T47D (cell line): Measurements from ENCODE around the gene RAI2.
"Not testable (repeated sequence)": the region's sequence is repeated elsewhere in the genome, so short reads cannot be mapped to it uniquely, and the experiment has no call there.

ENCODE experiments used
- DNase-seq, 2 experiments: peaks; one replicate each; pipeline versions ENCODE4 v3.0.0 to v3.0.0-alpha.2; 2011 to 2012; ENCODE audit warnings: low read depth in 1 of 2, low spot score in 1 of 2
- JUND ChIP-seq: IDR thresholded peaks from 2 replicates; pipeline ENCODE4 v1.6.1; 2012; ENCODE audit warnings: low read depth
- in situ Hi-C: cut with HindIII; loops from 2 replicates; pipeline ENCODE4 v1.10.0; 2016; ENCODE audit warnings: low sequenced_read_pairs, low pct_unique_long_range_greater_than_20kb

Gene RAI2

DNA sequence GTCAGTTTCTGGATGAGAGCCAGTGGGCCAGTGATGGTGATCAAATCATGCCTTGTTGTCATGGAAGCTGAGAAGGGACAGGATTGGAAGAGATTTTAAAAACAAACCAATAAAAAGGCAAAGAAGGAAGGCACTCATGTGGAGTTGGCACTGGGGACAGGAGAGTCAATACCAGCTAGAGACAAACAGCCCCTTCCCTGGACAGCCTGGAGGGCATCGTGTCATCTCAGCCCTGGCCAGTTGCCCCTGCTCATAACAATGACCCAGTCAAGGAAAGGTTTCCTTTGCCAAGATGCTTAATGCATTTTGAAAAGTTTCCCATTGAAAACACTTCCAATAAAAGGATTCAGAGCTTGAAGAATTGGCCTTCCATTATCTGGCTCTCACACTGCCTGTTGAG is 68.3 kb downstream of the RAI2 start:
- in situ Hi-C loops = no loop called here
- DNase-seq = no peak
- no peak for TF ChIP-seq JUND

DNA sequence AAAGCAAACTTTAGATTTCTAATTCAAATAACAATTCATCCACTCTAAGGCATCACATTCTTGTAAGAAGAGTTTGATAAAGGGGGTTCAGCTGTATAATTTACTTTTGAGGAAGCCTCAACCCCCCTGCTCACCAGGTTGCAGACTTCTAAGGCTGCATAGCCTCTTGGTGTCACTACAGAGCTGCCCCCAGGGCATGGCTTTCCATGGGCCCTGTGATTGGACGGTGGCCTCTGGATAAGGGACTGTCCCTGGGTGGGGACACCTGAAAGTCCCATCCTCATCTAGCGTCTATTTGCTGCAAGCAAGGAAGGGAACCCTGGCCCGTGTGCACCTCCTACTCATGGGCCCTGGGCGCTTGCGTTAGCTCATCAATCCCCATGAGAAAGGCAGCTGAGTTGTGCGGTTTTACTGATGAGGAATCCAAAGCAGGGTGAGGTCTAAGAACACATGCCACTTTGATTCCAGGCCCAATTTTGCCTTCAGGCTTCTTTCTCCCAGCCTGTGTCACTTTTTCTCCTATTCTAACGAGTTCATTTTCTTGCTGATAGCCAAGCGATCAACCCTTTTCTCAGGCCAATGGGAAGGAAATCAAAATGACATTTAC is 72.0 kb downstream of the RAI2 start:
- DNase-seq = no peak
- no peak for TF ChIP-seq JUND
- in situ Hi-C loops = no loop called here

DNA sequence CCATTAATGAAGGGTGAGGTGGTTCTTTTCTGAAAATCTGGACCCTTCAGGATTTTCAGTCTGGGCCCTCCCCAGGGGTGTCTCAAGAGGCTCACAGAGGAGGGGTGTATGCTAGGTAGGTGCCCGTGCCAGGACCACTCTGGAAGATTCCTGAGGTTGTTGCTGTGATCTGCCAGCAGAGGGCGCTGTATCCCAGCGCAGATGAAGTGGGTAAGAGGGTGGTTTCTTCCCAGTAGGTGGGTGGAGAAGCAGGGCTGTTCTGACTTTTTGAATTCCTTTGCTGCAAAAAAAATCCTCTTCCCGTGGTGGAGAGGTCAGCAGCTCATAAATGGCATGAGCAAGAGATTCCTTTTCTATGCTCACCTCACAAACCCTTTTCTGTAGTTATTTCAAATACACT is 72.7 kb downstream of the RAI2 start:
- TF ChIP-seq JUND = no peak
- in situ Hi-C loops = no loop called here
- DNase-seq = peak; percentile 37 to 56

DNA sequence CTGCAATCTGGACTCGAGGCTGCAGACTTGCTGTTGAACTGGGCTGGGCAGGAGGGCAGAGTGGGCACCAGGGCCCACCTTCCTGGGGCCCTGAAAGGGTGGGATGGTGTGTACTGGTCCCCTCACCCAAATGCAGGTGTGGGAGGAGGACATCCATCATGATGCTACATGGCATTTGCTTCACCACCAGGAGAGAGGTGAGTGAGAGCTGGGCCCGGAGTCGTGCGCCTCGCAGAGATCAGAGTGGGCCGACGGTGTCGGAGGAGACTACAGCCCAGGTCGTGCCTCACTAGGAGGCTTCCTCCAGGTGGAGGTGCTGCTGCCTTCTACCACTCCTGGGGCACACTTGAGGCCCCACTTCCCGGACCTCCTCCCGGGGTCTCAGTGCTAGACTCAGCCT is 73.5 kb downstream of the RAI2 start:
- no peak for DNase-seq
- TF ChIP-seq JUND = no peak
- in situ Hi-C loops = no loop called here

DNA sequence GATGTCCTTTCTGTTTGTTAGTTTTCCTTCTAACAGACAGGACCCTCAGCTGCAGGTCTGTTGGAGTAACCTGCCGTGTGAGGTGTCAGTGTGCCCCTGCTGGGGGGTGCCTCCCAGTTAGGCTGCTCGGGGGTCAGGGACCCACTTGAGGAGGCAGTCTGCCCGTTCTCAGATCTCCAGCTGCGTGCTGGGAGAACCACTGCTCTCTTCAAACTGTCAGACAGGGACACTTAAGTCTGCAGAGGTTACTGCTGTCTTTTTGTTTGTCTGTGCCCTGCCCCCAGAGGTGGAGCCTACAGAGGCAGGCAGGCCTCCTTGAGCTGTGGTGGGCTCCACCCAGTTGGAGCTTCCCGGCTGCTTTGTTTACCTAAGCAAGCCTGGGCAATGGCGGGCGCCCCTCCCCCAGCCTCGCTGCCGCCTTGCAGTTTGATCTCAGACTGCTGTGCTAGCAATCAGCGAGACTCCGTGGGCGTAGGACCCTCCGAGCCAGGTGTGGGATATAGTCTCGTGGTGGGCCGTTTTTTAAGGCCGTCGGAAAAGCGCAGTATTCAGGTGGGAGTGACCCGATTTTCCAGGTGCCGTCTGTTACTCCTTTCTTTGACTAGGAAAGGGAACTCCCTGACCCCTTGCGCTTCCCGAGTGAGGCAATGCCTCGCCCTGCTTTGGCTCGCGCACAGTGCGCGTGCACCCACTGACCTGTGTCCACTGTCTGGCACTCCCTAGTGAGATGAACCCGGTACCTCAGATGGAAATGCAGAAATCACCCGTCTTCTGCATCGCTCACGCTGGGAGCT is 74.3 kb downstream of the RAI2 start:
- DNase-seq, in situ Hi-C loops: not testable (repeated sequence)

DNA sequence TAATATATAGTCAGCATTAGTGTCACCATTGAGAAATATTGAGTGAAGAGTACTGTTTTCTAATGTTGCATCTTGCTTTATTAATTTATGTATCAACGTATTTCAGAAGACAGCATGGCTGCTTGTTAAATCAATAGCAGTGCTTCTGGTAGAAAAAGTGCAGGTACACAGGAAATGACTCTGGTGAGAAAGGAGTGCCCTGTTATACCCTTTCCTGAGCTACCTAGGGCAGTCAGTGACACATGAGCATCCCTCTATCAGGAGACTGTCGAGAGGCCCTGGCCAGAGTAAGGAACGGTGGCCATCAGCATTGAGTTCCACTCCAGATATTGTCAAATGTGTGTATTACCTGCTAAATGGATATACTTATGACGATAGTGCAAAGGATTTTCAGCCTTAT is 81.7 kb downstream of the RAI2 start:
- TF ChIP-seq JUND = no peak
- DNase-seq = no peak
- in situ Hi-C loops = no loop called here

DNA sequence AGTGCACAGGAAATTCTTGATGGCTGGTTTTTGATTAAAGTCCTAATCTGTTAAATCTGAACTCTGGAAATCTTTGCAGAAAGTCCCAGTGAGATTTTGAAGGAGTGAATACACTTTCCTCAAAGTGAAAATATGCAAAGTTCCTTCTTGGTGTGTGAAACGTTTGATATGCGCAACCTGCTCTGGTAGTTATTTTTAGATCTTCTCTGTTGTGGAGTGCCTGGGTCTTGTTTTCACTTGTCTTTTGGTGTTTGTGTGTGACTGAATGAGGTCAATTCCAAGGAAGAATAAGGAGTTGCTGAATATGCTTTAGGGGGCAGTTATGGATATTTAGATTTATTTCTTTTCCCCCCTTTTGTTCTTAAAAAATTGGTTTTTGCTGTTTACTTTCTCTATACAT is 82.1 kb downstream of the RAI2 start:
- no peak for DNase-seq
- TF ChIP-seq JUND = no peak
- in situ Hi-C loops = no loop called here

DNA sequence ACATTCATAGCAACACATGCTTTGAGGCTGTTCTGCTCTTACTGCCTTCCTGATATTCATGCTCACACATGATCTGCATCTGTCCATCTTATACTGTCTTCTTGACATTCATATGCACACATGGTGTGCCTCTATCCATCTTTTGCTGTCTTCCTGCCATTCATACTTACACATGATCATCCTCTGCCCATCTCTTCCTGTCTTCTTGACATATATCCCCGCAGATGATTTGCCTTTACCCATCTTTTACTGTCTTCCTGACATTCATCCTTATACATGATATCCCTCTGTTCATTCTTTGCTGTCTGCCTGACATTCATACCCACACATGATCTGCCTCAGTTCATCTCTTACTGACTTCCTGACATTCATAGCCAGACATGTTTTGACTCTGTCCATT is 87.0 kb downstream of the RAI2 start:
- in situ Hi-C loops = no loop called here
- DNase-seq = no peak
- TF ChIP-seq JUND = no peak

DNA sequence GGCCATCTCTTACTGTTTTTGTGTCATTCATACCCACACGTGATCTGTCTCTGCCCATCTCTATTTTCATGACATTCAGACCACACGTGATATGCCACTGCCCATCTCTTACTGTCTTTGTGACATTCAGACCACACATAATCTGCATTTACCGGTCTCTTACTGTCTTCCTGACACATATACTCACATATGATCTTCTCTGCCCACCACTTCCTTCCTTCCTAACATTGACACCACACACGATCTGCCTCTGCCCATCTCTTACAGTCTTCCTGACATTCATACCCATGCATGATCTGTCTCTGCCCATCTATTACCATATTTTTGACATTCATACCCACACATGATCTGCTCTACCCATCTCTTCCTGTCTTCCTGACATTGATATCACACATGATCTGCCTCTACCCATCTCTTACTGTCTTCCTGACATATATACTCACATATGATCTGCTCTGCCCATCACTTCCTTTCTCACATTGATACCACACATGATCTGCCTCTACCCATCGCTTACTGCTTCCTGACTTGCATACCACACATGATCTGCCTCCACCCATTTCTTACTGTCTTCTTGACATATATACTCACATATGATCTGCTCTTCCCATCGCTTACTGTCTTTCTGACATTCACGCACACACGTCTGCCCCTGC is 87.7 kb downstream of the RAI2 start:
- in situ Hi-C loops = no loop called here
- no peak for DNase-seq
- no peak for TF ChIP-seq JUND

DNA sequence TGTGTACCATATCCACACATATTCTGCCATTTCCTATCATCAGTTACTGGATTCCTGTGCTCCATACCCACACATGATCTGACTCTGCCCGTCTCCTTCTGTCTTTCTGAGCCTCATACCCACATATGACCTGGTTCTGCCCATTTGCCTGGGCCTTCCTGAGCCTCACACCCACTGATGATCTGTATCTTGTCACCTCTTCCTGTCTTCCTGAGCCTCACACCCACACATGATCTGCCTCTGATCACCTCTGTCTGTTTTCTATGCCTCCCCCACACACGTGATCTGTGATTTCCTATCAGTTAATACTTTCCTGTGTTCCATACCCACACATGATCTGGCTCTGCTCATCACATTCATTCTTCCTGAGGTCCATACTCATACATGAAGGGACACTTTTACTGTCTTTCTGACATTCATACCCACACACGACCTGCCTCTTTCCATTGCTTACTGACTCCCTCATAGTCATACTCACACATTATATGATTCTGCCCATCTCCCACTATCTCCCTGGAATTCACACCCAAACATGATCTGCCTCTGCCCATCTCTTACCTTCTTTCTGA is 91.3 kb downstream of the RAI2 start:
- no peak for DNase-seq
- no peak for TF ChIP-seq JUND
- in situ Hi-C loops = no loop called here

DNA sequence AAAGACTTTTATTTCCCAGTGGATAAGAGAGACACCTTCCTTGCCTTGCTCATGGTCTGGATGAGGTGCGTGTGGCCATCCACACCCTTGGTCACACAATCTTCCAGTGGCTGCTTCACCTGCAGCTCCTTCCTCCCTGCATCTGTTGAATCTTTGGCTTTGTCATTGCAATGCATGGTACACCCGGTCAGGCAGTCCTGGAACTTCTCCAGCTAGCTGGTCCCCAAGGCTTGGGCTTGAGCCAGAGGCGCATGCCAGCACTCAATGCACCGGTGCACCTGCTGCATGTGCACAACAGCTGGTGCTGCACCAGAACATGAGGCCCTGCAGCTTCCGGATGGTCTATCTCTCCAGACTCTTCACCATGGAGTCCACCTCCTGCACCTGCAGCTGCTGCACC is 92.1 kb downstream of the RAI2 start:
- no peak for TF ChIP-seq JUND
- in situ Hi-C loops = no loop called here
- DNase-seq = no peak

DNA sequence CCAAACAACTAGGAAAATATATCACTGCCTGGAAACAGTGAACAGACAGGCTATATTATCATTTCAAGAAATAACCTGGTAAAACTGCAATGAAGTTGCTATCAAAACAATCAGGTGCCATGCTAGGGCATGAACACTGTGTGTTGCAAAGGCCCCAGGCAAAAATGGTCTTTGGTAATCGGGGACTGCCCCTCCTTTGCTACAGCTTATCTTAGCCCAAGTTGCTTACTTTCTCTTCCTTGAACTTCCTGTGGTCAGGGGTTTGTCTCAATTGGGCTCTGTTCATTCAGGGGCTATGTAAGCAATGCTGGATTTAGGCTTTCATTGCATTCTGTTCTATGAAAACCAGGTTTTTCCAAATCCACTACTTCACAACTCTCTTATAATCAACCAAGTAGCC is 93.4 kb downstream of the RAI2 start:
- no peak for DNase-seq
- in situ Hi-C loops = no loop called here
- TF ChIP-seq JUND = no peak

DNA sequence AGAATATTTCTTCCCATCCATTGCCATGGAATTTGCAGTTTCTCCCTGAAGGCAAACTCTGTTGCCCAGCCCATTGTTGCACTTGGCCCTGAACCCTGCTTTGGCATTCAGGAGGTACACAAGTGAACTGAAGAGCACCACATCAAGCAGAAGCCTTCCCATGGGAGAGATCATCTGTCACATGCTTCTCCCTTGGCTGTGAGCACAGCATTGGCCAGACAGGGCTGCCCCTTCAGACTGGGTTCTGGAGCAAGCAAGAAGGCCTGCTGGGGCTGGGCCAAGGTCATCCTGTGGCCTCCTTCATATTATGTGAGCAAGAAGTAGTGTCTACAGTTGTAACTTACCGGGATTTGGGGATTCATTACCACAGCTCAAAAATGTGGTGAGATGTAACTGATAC is 101.1 kb downstream of the RAI2 start:
- DNase-seq = peak in 1 of 2 experiments; percentile 13
- TF ChIP-seq JUND = no peak
- in situ Hi-C loops = no loop called here

DNA sequence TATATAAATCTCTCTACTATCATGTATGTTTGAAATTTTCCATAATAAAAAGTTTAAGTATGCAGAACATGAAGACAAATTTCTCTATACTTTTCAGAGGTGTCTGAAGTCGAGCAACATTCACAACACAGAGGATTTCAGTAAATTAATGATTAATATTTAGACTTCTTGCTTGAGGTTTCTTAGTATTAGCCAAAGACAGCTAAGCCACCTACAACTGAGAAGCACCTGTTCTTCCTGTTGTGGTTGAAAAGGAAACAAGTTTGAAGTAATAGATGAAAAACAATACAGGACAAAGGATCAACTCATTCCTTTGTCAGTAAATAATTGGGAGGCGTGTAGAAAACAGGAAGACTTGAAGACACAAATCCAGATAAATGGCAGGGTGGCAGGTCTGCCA is 102.7 kb downstream of the RAI2 start:
- no peak for TF ChIP-seq JUND

More for the DNA sequence above, 102.7 kb downstream of the RAI2 start:
- DNase-seq = no peak
- in situ Hi-C loops = no loop called here
